PC-9 (cell line): Measurements from ENCODE around the gene MZT1. TPM values are rescaled to one million over a fixed set of nuclear protein-coding genes. Genes with fewer than 3 reads are reported as not detected.

Source experiments
- BruUV-seq: library from RNA; stranded (reverse); fragments of 400-500 nt; replicated peaks from 2 replicates; lab custom pipeline; 2021; lab: Mats Ljungman, UMichigan
- CTCF ChIA-PET: fragments of 300-600 bp; sonication (Branson Sonifier 250); formaldehyde crosslinking; loops from one replicate; lab custom pipeline; 2022; ENCODE audit warnings: antibody characterized with exemption; lab: Charles Lee
- POLR2A ChIA-PET: fragments of 300-600 bp; sonication (Branson Sonifier 250); formaldehyde crosslinking; loops from one replicate; lab custom pipeline; 2022; ENCODE audit warnings: antibody characterized with exemption; ENCODE audit not compliant: unreplicated experiment; lab: Charles Lee
- DNase-seq, 2 experiments: peaks; one replicate each; pipeline versions ENCODE4 v3.0.0 to v3.0.0-alpha.2; 2015 to 2022; ENCODE audit warnings: mixed read lengths in 1 of 2
- H2AFZ ChIP-seq: fragments of 200-600 bp; sonication (generic); 2 replicates; pipeline ENCODE4 v1.8.1; 2017; ENCODE audit warnings: antibody characterized with exemption
- H3F3A ChIP-seq: fragments of 200-600 bp; sonication (generic); 2 replicates; pipeline ENCODE4 v1.8.1; 2017; ENCODE audit warnings: antibody characterized with exemption, mild to moderate bottlenecking, low read depth; ENCODE audit not compliant: insufficient read depth
- H3K27ac ChIP-seq: fragments of 200-600 bp; sonication (generic); 2 replicates; pipeline ENCODE4 v1.6.1; 2016; ENCODE audit warnings: mixed run types
- H3K27me3 ChIP-seq: fragments of 200-600 bp; sonication (generic); 2 replicates; pipeline ENCODE4 v1.6.1; 2016; ENCODE audit warnings: low read depth, mixed run types; ENCODE audit not compliant: insufficient read depth
- H3K36me3 ChIP-seq: fragments of 200-600 bp; sonication (generic); 2 replicates; pipeline ENCODE4 v1.6.1; 2016; ENCODE audit warnings: low read depth, mixed run types
- H3K4me1 ChIP-seq: fragments of 200-600 bp; sonication (generic); replicated peaks from 2 replicates; pipeline ENCODE4 v1.6.1; 2016; ENCODE audit warnings: mixed run types; ENCODE audit not compliant: insufficient read depth
- H3K4me2 ChIP-seq: fragments of 200-600 bp; sonication (generic); 2 replicates; pipeline ENCODE4 v1.6.1; 2017; ENCODE audit warnings: mixed run types
- H3K4me3 ChIP-seq: fragments of 200-600 bp; sonication (generic); 2 replicates; pipeline ENCODE4 v1.6.1; 2016; ENCODE audit warnings: mixed run types
- H3K79me2 ChIP-seq: fragments of 200-600 bp; sonication (generic); 2 replicates; pipeline ENCODE4 v1.6.1; 2017; ENCODE audit warnings: low read depth, mixed run types
- H3K9me2 ChIP-seq: fragments of 200-600 bp; sonication (generic); 2 replicates; pipeline ENCODE4 v1.8.1; 2017; ENCODE audit warnings: mild to moderate bottlenecking; ENCODE audit not compliant: insufficient read depth
- H3K9me3 ChIP-seq: fragments of 200-600 bp; sonication (generic); 2 replicates; pipeline ENCODE4 v1.8.1; 2016; ENCODE audit warnings: low read depth; ENCODE audit not compliant: insufficient read depth
- H4K20me1 ChIP-seq: fragments of 200-600 bp; sonication (generic); 2 replicates; pipeline ENCODE4 v1.8.1; 2017; ENCODE audit not compliant: insufficient read depth
- EZH2 ChIP-seq: fragments of 200-600 bp; sonication (generic); IDR thresholded peaks from 2 replicates; pipeline ENCODE4 v1.8.0; 2017; ENCODE audit warnings: antibody characterized with exemption, low read depth
- intact Hi-C: fragments of 100-400 bp; cut with micrococcal nuclease; formaldehyde crosslinking; loops from one replicate; pipeline ENCODE4 v1.10.0; 2022; ENCODE audit not compliant: unreplicated experiment
- total RNA-seq: library from RNA; stranded (reverse); gene quantifications from 2 replicates; pipeline ENCODE4 v1.2.3, GENCODE V29; 2021
- TF ChIP-seq, protein P1 (sequence below): fragments of 200-600 bp; sonication (generic); conservative IDR thresholded peaks from 2 replicates; pipeline ENCODE4 v1.6.1; 2017; ENCODE audit warnings: mixed run types, antibody characterized with exemption, mild to moderate bottlenecking, moderate library complexity

Gene MZT1
- total RNA-seq, 1 experiment from 2014 or later, result 21.0 TPM

DNA sequence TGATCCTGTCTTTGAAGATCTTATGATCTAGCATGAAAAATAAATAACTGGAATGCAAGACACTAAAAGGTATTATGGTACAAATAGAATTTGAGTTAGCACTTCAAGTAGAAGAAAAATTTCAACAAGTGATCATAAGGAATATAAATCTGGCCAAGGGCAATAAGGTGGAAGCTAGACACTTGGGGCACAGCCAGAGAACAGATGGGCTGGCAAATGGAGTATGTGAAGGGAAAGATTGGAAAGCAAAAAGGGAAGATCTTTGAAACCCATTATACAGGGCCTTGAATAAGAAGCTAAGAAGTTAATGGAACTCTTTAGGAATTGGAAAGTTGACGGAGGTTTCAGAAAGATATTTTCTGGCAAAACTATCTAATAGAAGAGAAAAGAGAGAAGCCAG lies 61.0 kb downstream of the MZT1 start:
- no peak overlapping the region for H3K4me3 ChIP-seq
- no TSS peak for BruUV-seq
- DNase-seq, result no peak
- H3K27ac ChIP-seq, result no peak overlapping the region
- no peaks in the 10 kb centered on the region for H3K36me3 ChIP-seq
- CTCF ChIA-PET, result no interaction called here
- intact Hi-C loops, result no loop called here
- H3K27me3 ChIP-seq, result no peaks in the 10 kb centered on the region
- no peaks in the 10 kb centered on the region for H3K9me3 ChIP-seq
- H3K4me2 ChIP-seq, result no peak overlapping the region
- no peaks in the 10 kb centered on the region for H4K20me1 ChIP-seq
- H3K4me1 ChIP-seq, result no peaks in the 10 kb centered on the region
- H3F3A ChIP-seq, result no peaks in the 10 kb centered on the region
- no peak overlapping the region for H2AFZ ChIP-seq
- POLR2A ChIA-PET, result no interaction called here
- no peaks in the 10 kb centered on the region for H3K79me2 ChIP-seq
- TF ChIP-seq EZH2, result no peak
- TF ChIP-seq, protein P1, sequence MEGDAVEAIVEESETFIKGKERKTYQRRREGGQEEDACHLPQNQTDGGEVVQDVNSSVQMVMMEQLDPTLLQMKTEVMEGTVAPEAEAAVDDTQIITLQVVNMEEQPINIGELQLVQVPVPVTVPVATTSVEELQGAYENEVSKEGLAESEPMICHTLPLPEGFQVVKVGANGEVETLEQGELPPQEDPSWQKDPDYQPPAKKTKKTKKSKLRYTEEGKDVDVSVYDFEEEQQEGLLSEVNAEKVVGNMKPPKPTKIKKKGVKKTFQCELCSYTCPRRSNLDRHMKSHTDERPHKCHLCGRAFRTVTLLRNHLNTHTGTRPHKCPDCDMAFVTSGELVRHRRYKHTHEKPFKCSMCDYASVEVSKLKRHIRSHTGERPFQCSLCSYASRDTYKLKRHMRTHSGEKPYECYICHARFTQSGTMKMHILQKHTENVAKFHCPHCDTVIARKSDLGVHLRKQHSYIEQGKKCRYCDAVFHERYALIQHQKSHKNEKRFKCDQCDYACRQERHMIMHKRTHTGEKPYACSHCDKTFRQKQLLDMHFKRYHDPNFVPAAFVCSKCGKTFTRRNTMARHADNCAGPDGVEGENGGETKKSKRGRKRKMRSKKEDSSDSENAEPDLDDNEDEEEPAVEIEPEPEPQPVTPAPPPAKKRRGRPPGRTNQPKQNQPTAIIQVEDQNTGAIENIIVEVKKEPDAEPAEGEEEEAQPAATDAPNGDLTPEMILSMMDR, result no peak
- H3K9me2 ChIP-seq, result no peaks in the 10 kb centered on the region

DNA sequence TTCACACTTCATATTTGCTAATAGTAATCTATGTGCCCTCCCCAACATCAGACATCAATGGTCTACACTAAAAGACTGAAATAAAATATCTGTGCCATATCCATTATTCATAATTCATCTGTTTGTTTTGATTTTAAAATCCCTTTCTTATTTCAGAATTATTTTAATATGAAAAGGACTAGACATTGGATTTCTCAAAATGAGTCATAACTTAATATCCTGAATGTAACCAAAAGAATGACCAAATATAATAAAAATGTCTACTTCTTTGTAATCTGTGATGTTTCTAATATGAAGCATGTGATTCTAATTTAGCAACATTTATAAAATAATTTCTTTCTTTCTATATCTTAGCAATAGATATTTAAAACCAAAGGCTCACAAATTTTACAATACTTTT lies 64.9 kb downstream of the MZT1 start:
- no peak for DNase-seq
- no peak overlapping the region for H3K4me3 ChIP-seq
- H3F3A ChIP-seq, result no peaks in the 10 kb centered on the region
- H3K36me3 ChIP-seq, result no peaks in the 10 kb centered on the region
- no peak overlapping the region for H3K27ac ChIP-seq
- no peak overlapping the region for H2AFZ ChIP-seq
- intact Hi-C loops, result no loop called here
- no peak overlapping the region for H3K4me2 ChIP-seq
- BruUV-seq, result no TSS peak
- no peaks in the 10 kb centered on the region for H3K9me3 ChIP-seq
- POLR2A ChIA-PET, result no interaction called here
- H3K9me2 ChIP-seq, result no peaks in the 10 kb centered on the region
- H3K4me1 ChIP-seq, result no peaks in the 10 kb centered on the region
- CTCF ChIA-PET, result no interaction called here
- TF ChIP-seq, protein P1, result no peak
- no peaks in the 10 kb centered on the region for H3K79me2 ChIP-seq
- no peaks in the 10 kb centered on the region for H4K20me1 ChIP-seq
- H3K27me3 ChIP-seq, result no peaks in the 10 kb centered on the region

Other genes with a start within 250 kb of the MZT1 start
- 12.6 and 19.5 TPM in 2 replicates for gene BORA, start 294 bp upstream of the MZT1 start, total RNA-seq
- gene DIS3, start 54.3 kb upstream of the MZT1 start, total RNA-seq, result 23.6 and 27.2 TPM in 2 replicates
- 15.0 and 20.3 TPM in 2 replicates for gene PIBF1, start 54.5 kb upstream of the MZT1 start, total RNA-seq